Breast epithelium (tissue), 4 donors: Measurements from ENCODE around the gene ATAD1. TPM values are rescaled to one million over a fixed set of nuclear protein-coding genes. Genes with fewer than 3 reads are reported as not detected.

Source experiments
- DNase-seq, 2 donors: peaks; one replicate each; pipeline ENCODE4 v3.0.0-alpha.2; 2019; ENCODE audit warnings: low spot score in 2 of 2
- H3K27ac ChIP-seq, 2 donors: fragments of 200-600 bp; sonication (generic) in 1 of 2; one replicate each; pipeline ENCODE4 v1.5.1; 2016 to 2019; ENCODE audit warnings: mild to moderate bottlenecking in 1 of 2
- H3K27me3 ChIP-seq, 2 donors: fragments of 200-600 bp; sonication (generic) in 1 of 2; one replicate each; pipeline versions ENCODE4 v1.5.1 to v1.6.0; 2017 to 2019; ENCODE audit warnings: control low read depth in 1 of 2, mild to moderate bottlenecking in 1 of 2
- H3K36me3 ChIP-seq: fragments of 200-600 bp; one replicate; pipeline ENCODE4 v1.5.1; 2019
- H3K4me1 ChIP-seq, 2 donors: fragments of 200-600 bp; sonication (generic); one replicate each; pipeline ENCODE4 v1.5.1; 2016 to 2019; ENCODE audit warnings: control low read depth in 1 of 2
- H3K4me3 ChIP-seq, 3 donors: fragments of 200-600 bp; sonication (generic); 1 replicate in 2 of 3; 2 replicates in 1 of 3; pipeline ENCODE4 v1.5.1; 2016 to 2019; ENCODE audit warnings: mild to moderate bottlenecking in 3 of 3, moderate library complexity in 2 of 3
- H3K9me3 ChIP-seq, 2 donors: fragments of 200-600 bp; sonication (generic) in 1 of 2; one replicate each; pipeline ENCODE4 v1.5.1; 2016 to 2019; ENCODE audit warnings: control low read depth in 1 of 2
- POLR2A ChIP-seq: fragments of 450-650 bp; IDR thresholded peaks from one replicate; pipeline ENCODE4 v1.6.1; 2016; ENCODE audit warnings: antibody characterized with exemption, mild to moderate bottlenecking, moderate library complexity
- POLR2AphosphoS5 ChIP-seq, 3 donors: sonication (generic); formaldehyde crosslinking; IDR thresholded peaks; one replicate each; pipeline ENCODE4 v1.6.1; 2017; ENCODE audit warnings: antibody characterized with exemption in 3 of 3
- intact Hi-C: fragments of 100-400 bp; cut with DNase I; formaldehyde crosslinking; loops from one replicate; pipeline ENCODE4 v1.15.1; 2023; ENCODE audit warnings: low total_unique reads
- total RNA-seq, 3 donors: library from RNA; depleted of rRNA; stranded (reverse); fragments of >200 nt; gene quantifications; one replicate each; pipeline ENCODE4 v1.1.0, GENCODE V29; 2016
- TF ChIP-seq, protein P1 (sequence below), 3 donors: fragments of 450-650 bp; IDR thresholded peaks; one replicate each; pipeline ENCODE4 v1.5.1; 2016 to 2017; ENCODE audit warnings: antibody characterized with exemption in 3 of 3, mild to moderate bottlenecking in 3 of 3, moderate library complexity in 3 of 3

Gene ATAD1
- total RNA-seq, 3 donors from 2014 or later, result 40.6 to 49.6 (median 41.0) TPM

DNA sequence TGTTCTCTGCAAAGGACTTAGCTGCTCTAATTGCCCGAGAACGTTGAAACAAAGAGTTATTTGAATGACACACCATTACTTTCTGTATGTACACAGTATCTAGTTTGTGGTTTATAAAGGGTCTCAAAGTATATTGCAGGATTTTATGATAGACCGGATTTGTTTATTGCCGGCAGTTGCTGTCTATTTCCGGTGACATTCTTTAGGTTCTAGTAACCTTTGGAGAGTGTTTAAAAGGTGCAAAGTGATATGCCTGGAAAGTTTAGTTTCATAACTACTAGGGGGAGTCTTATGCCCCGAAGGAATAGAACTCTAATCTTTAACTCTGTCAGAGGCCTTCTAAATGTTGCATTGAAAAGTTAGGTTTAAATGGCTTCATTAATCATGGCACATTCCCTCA is 94.5 kb downstream of the ATAD1 start:
- H3K27me3 ChIP-seq, result no peaks in the 10 kb centered on the region
- intact Hi-C loops, result no loop called here
- H3K4me3 ChIP-seq, result no peak overlapping the region
- H3K4me1 ChIP-seq, result no peaks in the 10 kb centered on the region
- TF ChIP-seq POLR2A (no peak), POLR2AphosphoS5 (IDR thresholded peaks at IDR 0.05) (no peak)
- TF ChIP-seq, protein P1, sequence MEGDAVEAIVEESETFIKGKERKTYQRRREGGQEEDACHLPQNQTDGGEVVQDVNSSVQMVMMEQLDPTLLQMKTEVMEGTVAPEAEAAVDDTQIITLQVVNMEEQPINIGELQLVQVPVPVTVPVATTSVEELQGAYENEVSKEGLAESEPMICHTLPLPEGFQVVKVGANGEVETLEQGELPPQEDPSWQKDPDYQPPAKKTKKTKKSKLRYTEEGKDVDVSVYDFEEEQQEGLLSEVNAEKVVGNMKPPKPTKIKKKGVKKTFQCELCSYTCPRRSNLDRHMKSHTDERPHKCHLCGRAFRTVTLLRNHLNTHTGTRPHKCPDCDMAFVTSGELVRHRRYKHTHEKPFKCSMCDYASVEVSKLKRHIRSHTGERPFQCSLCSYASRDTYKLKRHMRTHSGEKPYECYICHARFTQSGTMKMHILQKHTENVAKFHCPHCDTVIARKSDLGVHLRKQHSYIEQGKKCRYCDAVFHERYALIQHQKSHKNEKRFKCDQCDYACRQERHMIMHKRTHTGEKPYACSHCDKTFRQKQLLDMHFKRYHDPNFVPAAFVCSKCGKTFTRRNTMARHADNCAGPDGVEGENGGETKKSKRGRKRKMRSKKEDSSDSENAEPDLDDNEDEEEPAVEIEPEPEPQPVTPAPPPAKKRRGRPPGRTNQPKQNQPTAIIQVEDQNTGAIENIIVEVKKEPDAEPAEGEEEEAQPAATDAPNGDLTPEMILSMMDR (IDR thresholded peaks at IDR 0.05), result no peak
- no peak for DNase-seq
- H3K9me3 ChIP-seq, result no peaks in the 10 kb centered on the region
- no peak overlapping the region for H3K27ac ChIP-seq
- H3K36me3 ChIP-seq, result no peaks in the 10 kb centered on the region

DNA sequence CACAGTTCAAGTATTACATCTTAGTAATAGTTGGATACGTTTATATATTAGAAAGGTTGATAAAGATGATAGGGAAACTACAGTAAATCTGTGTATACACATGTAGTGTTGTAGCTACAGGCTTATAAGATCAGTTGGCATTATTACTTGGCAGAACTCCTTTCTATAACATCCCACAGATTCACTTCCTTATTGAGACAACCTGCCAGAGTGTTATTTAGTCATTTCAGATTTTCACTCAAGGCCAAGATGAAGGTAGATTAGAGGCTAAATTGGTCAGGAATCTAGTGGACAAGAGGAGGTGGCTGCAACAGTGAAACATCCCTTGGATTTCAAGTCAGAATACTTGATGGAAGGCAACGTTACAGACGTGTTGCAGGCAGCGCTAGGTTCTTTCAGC is 95.3 kb downstream of the ATAD1 start:
- intact Hi-C loops, result no loop called here
- Histone ChIP-seq H3K9me3 (no peaks in the 10 kb centered on the region), H3K4me3 (no peak overlapping the region), H3K36me3 (no peaks in the 10 kb centered on the region), H3K27ac (no peak overlapping the region), H3K4me1 (no peaks in the 10 kb centered on the region), H3K27me3 (no peaks in the 10 kb centered on the region)
- DNase-seq, result no peak
- TF ChIP-seq, protein P1 (IDR thresholded peaks at IDR 0.05), result no peak
- TF ChIP-seq POLR2A, result no peak
- no peak for TF ChIP-seq POLR2AphosphoS5 (IDR thresholded peaks at IDR 0.05)

DNA sequence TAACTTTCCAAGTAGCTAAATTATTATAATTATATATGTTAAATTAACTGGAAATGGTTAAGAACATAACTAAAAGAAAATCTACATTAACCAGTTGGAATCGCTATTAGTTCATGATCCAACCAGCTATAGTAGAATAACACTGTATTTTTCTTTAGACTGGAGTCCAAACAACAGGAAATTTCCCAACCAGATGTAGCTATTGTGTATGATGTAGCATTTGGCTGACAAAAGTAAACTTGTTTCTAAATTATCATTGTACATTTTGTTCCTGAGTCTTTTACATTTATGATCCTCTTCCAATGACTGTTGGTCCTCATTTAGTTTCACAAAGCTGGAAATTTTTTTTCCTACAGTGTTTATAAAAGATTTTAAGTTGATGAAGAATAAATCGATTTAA is 96.2 kb downstream of the ATAD1 start:
- intact Hi-C loops, result no loop called here
- DNase-seq, result no peak
- TF ChIP-seq POLR2AphosphoS5 (IDR thresholded peaks at IDR 0.05), result no peak
- no peak for TF ChIP-seq POLR2A
- TF ChIP-seq, protein P1 (IDR thresholded peaks at IDR 0.05), result no peak
- H3K27me3 ChIP-seq, result no peaks in the 10 kb centered on the region
- no peaks in the 10 kb centered on the region for H3K4me1 ChIP-seq
- no peak overlapping the region for H3K4me3 ChIP-seq
- H3K36me3 ChIP-seq, result no peaks in the 10 kb centered on the region
- no peaks in the 10 kb centered on the region for H3K9me3 ChIP-seq
- no peak overlapping the region for H3K27ac ChIP-seq

DNA sequence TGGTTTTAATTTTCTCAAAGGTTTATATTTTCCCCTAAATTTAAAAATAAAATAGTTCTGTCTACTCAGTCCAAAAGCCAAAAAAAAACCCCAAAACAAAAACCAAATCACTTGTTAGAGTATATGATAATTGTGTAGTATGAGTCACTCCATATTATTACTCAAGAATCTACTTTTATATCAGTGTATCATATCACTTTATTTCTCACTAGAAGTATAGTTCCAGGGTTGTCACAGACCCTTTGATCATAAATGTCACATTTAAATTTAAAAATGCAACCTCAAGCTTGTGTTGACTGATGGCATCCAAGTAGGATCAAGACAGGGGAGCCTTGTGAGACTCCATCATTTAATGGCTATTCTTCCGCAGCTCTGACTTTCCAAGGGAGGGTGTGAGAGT is 97.4 kb downstream of the ATAD1 start:
- Histone ChIP-seq H3K27ac (no peak overlapping the region), H3K9me3 (no peaks in the 10 kb centered on the region), H3K4me1 (no peaks in the 10 kb centered on the region), H3K4me3 (no peak overlapping the region), H3K36me3 (no peaks in the 10 kb centered on the region), H3K27me3 (no peaks in the 10 kb centered on the region)
- TF ChIP-seq POLR2AphosphoS5 (IDR thresholded peaks at IDR 0.05) (no peak), POLR2A (no peak)
- TF ChIP-seq, protein P1 (IDR thresholded peaks at IDR 0.05), result no peak
- no peak for DNase-seq
- intact Hi-C loops, result no loop called here

DNA sequence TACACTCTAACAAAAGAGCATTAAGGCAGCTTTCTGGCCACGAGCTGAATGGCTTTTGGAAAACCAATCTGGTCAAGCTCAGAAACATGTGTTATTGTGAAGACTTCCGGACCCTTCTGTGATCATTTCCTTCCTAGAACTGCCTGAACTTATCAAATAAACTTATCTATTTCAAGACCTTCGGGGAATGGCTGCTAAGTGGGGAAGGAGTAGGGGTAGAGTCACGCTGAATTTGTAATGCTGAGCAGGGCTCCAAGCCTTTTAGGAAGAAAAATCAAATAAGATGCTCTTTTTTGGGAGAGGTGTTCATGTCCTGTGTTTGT is 101.7 kb downstream of the ATAD1 start:
- Histone ChIP-seq H3K4me1 (no peaks in the 10 kb centered on the region), H3K4me3 (no peak overlapping the region), H3K27ac (peak overlapping the region in 1 of 2 donors; percentile 13), H3K9me3 (no peaks in the 10 kb centered on the region), H3K36me3 (no peaks in the 10 kb centered on the region), H3K27me3 (no peaks in the 10 kb centered on the region)
- no peak for DNase-seq
- intact Hi-C loops, result no loop called here
- TF ChIP-seq, protein P1 (IDR thresholded peaks at IDR 0.05), result no peak
- TF ChIP-seq POLR2AphosphoS5 (IDR thresholded peaks at IDR 0.05) (no peak), POLR2A (no peak)
